GM12865 (cell line): ENCODE results near the gene CT45A1.
"Not testable (repeated sequence)": the region's sequence is repeated elsewhere in the genome, so short reads cannot be mapped to it uniquely, and the experiment has no call there.

Experiments used
- DNase-seq: peaks from one replicate; pipeline ENCODE4 v3.0.0; 2010; ENCODE audit warnings: low read depth
- H3K4me3 ChIP-seq: 2 replicates; pipeline ENCODE4 v1.5.1; 2011; ENCODE audit warnings: mild to moderate bottlenecking, low read depth, low read length, control low read depth
- CTCF ChIP-seq: IDR thresholded peaks from 2 replicates; pipeline ENCODE4 v1.5.1; 2011; ENCODE audit warnings: low read length, control low read depth, low read depth, inconsistent platforms; ENCODE audit not compliant: insufficient read depth; ENCODE audit errors: missing control alignments

CT45A1 gene, protein sequence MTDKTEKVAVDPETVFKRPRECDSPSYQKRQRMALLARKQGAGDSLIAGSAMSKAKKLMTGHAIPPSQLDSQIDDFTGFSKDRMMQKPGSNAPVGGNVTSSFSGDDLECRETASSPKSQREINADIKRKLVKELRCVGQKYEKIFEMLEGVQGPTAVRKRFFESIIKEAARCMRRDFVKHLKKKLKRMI

GRCh38 chrX:135713183-135713689, at the start of gene CT45A1:
Gene CT45A1, plus strand, starts transcription at chrX:135713639. Its CDS starts 5,302 bp downstream, at chrX:135718941.
- DNase-seq = peak; percentile 6
- peak; percentile 28 for TF ChIP-seq CTCF
- H3K4me3 ChIP-seq = not testable (repeated sequence)

DNA sequence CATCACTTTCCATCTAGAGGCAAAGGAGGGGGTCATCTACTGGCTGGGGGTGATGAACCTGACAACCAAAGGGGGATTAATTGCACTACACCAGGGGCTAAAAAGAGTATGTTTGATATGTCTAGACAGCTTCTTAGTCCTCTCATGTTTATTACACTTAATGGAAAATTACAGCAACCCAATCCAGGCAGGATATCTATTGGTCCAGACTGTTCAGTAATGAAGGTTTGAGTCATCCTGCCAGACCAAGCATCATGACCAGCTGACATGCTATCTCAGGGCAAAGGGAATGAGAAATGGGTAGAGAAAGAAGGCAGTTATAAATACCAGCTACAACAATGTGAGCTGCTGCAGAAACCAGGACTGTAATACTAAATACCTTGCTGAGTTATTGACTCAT, 40.5 kb upstream of the CT45A1 start:
- not testable (repeated sequence) for DNase-seq, H3K4me3 ChIP-seq

GRCh38 chrX:135688137-135688536, 25.3 kb upstream of the CT45A1 start:
- DNase-seq = no peak
- peak; percentile 15 for TF ChIP-seq CTCF
- no peak overlapping the region for H3K4me3 ChIP-seq

- no peak for TF ChIP-seq CTCF
- H3K4me3 ChIP-seq = no peak overlapping the region
- DNase-seq = no peak
Observed at GRCh38 chrX:135695471-135695870, 18.0 kb upstream of the CT45A1 start.

GRCh38 chrX:135697601-135698000, 15.8 kb upstream of the CT45A1 start:
- no peak overlapping the region for H3K4me3 ChIP-seq
- no peak for TF ChIP-seq CTCF
- peak; percentile 1 for DNase-seq

DNA sequence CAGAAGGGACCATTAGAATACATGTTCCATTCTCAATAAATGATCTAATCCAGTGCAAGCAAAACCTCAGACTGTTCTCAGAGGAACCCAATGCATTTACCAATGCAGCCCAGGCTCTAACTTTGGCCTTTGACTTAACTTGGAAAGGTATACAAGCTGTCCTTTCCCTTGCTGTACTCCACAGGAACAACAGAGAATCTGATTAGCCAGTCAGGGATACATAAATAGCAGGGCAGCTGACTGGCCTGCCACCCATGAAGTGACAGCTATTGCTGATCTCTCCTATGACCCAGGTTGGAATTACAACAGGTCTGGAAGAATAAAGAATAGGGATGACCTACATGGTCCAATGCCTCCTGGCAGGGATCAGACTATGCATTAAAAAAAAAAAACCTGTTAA, 14.5 kb upstream of the CT45A1 start:
- no peak for DNase-seq

GRCh38 chrX:135707880-135708279, 5.6 kb upstream of the CT45A1 start:
- peak; percentile 52 for TF ChIP-seq CTCF
- H3K4me3 ChIP-seq = no peak overlapping the region
- peak; percentile 52 for DNase-seq

More for the DNA sequence above, 14.5 kb upstream of the CT45A1 start:
- TF ChIP-seq CTCF = no peak
- no peak overlapping the region for H3K4me3 ChIP-seq
